OCI-LY7 (cell line): ENCODE measurements around the gene VPS13D.

Source experiments
- CTCF ChIP-seq: fragments of 200-600 bp; sonication (generic); conservative IDR thresholded peaks from 2 replicates; pipeline ENCODE4 v1.5.1; 2014; ENCODE audit warnings: mild to moderate bottlenecking, antibody characterized with exemption, low read length, moderate library complexity, mixed read lengths
- EZH2phosphoT487 ChIP-seq: fragments of 200-600 bp; sonication (generic); IDR thresholded peaks from 2 replicates; pipeline ENCODE4 v1.6.1; 2018; ENCODE audit warnings: low read depth, borderline replicate concordance, mild to moderate bottlenecking, mixed run types, antibody characterized with exemption, low read length, moderate library complexity, mixed read lengths

- TF ChIP-seq CTCF (no peak), EZH2phosphoT487 (no peak)
Measured at GRCh38 chr1:12296623-12297022, 66.8 kb downstream of the VPS13D start.
